Measurements from ENCODE around the gene PSMG1. TPM values are rescaled to one million over a fixed set of nuclear protein-coding genes. Genes with fewer than 3 reads are reported as not detected.

Gene PSMG1
- total RNA-seq, 1 donor from 2014 or later: 61.9 TPM

DNA sequence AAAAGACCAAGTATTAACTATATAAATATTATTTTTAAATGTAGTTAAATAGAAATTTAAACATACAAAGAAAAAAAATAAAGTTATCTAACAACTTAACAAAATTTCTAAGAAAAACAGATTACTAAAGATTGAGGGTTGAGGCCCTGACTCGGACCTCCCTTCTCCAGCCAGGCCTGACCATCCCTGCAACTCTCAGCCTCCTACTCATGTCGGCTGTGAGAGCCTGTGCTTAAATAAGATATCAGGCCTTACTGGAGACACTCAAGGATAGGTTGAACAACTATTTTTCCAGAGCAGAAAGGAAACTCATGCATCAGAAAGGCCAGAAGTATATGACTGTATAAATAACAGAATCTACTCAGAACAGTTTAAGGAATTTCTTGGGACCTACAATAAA lies 33.0 kb upstream of the PSMG1 start:
- Histone ChIP-seq H3K27ac (ENCODE audit: low read depth, low read length) (no peak overlapping the region), H3K4me1 (ENCODE audit: insufficient read depth, low read length) (no peaks in the 10 kb centered on the region), H3K79me2 (ENCODE audit: insufficient read depth, low read length) (no peaks in the 10 kb centered on the region), H3K27me3 (ENCODE audit: insufficient read depth, low read length) (no peaks in the 10 kb centered on the region), H3K4me2 (ENCODE audit: low read length) (no peak overlapping the region), H3K4me3 (ENCODE audit: insufficient read depth, low read depth, low read length) (no peak overlapping the region), H3K36me3 (ENCODE audit: insufficient read depth, low read length) (peaks cover 8% of the 10 kb centered on the region), H3K9me3 (ENCODE audit: insufficient read depth, low read depth, low read length) (no peaks in the 10 kb centered on the region), H3K9ac (ENCODE audit: low read length) (no peak overlapping the region), H4K20me1 (ENCODE audit: insufficient read depth, low read length) (no peaks in the 10 kb centered on the region), H2AFZ (ENCODE audit: low read depth, low read length) (no peak overlapping the region)
- no peak for DNase-seq (ENCODE audit: low read depth)
- no peak for TF ChIP-seq EZH2 (IDR thresholded peaks at IDR 0.05; ENCODE audit: insufficient read depth, low read length)
- TF ChIP-seq, protein P1, sequence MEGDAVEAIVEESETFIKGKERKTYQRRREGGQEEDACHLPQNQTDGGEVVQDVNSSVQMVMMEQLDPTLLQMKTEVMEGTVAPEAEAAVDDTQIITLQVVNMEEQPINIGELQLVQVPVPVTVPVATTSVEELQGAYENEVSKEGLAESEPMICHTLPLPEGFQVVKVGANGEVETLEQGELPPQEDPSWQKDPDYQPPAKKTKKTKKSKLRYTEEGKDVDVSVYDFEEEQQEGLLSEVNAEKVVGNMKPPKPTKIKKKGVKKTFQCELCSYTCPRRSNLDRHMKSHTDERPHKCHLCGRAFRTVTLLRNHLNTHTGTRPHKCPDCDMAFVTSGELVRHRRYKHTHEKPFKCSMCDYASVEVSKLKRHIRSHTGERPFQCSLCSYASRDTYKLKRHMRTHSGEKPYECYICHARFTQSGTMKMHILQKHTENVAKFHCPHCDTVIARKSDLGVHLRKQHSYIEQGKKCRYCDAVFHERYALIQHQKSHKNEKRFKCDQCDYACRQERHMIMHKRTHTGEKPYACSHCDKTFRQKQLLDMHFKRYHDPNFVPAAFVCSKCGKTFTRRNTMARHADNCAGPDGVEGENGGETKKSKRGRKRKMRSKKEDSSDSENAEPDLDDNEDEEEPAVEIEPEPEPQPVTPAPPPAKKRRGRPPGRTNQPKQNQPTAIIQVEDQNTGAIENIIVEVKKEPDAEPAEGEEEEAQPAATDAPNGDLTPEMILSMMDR (IDR thresholded peaks at IDR 0.05; ENCODE audit: insufficient read depth, low read depth, low read length): no peak
- Mint-ChIP-seq H3K36me3 (ENCODE audit: low read depth, unreplicated experiment) (peaks cover 4% of the 10 kb centered on the region), H3K9me3 (ENCODE audit: unreplicated experiment) (no peaks in the 10 kb centered on the region), H3K27ac (ENCODE audit: unreplicated experiment) (no peak overlapping the region), H3K4me1 (ENCODE audit: low read depth, unreplicated experiment) (no peaks in the 10 kb centered on the region), H3K27me3 (ENCODE audit: low read depth, unreplicated experiment) (no peaks in the 10 kb centered on the region), H3K4me3 (ENCODE audit: unreplicated experiment) (no peak overlapping the region)
- FAIRE-seq: no peak

DNA sequence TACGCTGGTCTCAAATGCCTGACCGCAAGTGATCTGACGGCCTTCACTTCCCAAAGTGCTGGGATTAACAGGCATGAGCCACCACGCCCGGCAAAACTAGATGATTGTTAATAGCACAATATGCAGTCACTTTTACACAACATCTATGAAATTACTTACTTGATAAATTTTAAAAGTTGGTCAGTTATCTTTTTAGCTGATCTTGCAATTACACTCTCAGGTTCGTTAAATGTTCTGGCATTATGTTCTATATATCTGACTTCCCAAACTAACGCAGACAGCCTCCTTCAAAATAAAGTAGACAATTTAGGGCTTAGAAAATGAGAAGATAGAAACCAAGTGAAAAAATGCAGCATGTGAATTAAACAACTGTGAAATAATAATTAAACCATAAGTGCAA lies 31.8 kb upstream of the PSMG1 start:
- Mint-ChIP-seq H3K4me1 (ENCODE audit: low read depth, unreplicated experiment) (no peaks in the 10 kb centered on the region), H3K9me3 (ENCODE audit: unreplicated experiment) (no peaks in the 10 kb centered on the region), H3K4me3 (ENCODE audit: unreplicated experiment) (no peak overlapping the region), H3K36me3 (ENCODE audit: low read depth, unreplicated experiment) (peaks cover 4% of the 10 kb centered on the region), H3K27ac (ENCODE audit: unreplicated experiment) (no peak overlapping the region), H3K27me3 (ENCODE audit: low read depth, unreplicated experiment) (no peaks in the 10 kb centered on the region)
- TF ChIP-seq, protein P1 (IDR thresholded peaks at IDR 0.05; ENCODE audit: insufficient read depth, low read depth, low read length): no peak
- no peak for TF ChIP-seq EZH2 (IDR thresholded peaks at IDR 0.05; ENCODE audit: insufficient read depth, low read length)
- H3K36me3 ChIP-seq (ENCODE audit: insufficient read depth, low read length): peaks cover 11% of the 10 kb centered on the region
- no peaks in the 10 kb centered on the region for H3K4me1 ChIP-seq (ENCODE audit: insufficient read depth, low read length)
- H2AFZ ChIP-seq (ENCODE audit: low read depth, low read length): no peak overlapping the region
- no peak for DNase-seq (ENCODE audit: low read depth)
- H3K9ac ChIP-seq (ENCODE audit: low read length): no peak overlapping the region
- no peaks in the 10 kb centered on the region for H4K20me1 ChIP-seq (ENCODE audit: insufficient read depth, low read length)
- H3K27ac ChIP-seq (ENCODE audit: low read depth, low read length): no peak overlapping the region
- no peak for FAIRE-seq
- no peaks in the 10 kb centered on the region for H3K9me3 ChIP-seq (ENCODE audit: insufficient read depth, low read depth, low read length)
- no peak overlapping the region for H3K4me2 ChIP-seq (ENCODE audit: low read length)
- no peaks in the 10 kb centered on the region for H3K27me3 ChIP-seq (ENCODE audit: insufficient read depth, low read length)
- no peak overlapping the region for H3K4me3 ChIP-seq (ENCODE audit: insufficient read depth, low read depth, low read length)
- H3K79me2 ChIP-seq (ENCODE audit: insufficient read depth, low read length): no peaks in the 10 kb centered on the region

DNA sequence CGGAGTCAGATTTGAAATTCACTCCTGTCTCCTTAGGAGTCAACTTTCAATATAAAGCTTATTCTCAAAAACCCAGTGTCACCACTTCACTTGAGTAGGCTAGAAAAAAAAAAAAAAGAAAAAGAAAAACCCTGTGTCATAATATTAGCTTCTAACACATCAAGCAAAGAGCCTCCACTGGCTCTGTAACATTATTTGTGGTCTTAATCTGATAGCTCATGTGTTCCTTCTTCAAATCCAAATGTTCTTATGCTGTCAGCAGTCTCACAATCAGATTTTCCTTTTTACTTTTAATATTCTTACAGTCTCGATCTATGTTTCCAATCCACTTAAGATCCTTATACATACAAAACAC lies 26.1 kb upstream of the PSMG1 start:
- H3K4me3 ChIP-seq (ENCODE audit: insufficient read depth, low read depth, low read length): no peak overlapping the region
- no peaks in the 10 kb centered on the region for H3K27me3 Mint-ChIP-seq (ENCODE audit: low read depth, unreplicated experiment)
- H3K9ac ChIP-seq (ENCODE audit: low read length): no peak overlapping the region
- no peaks in the 10 kb centered on the region for H3K9me3 ChIP-seq (ENCODE audit: insufficient read depth, low read depth, low read length)
- no peaks in the 10 kb centered on the region for H3K9me3 Mint-ChIP-seq (ENCODE audit: unreplicated experiment)
- H2AFZ ChIP-seq (ENCODE audit: low read depth, low read length): no peak overlapping the region
- H3K36me3 Mint-ChIP-seq (ENCODE audit: low read depth, unreplicated experiment): peaks cover 8% of the 10 kb centered on the region
- H3K36me3 ChIP-seq (ENCODE audit: insufficient read depth, low read length): peaks cover 27% of the 10 kb centered on the region
- TF ChIP-seq, protein P1 (IDR thresholded peaks at IDR 0.05; ENCODE audit: insufficient read depth, low read depth, low read length): no peak
- no peak for TF ChIP-seq EZH2 (IDR thresholded peaks at IDR 0.05; ENCODE audit: insufficient read depth, low read length)
- H3K27me3 ChIP-seq (ENCODE audit: insufficient read depth, low read length): no peaks in the 10 kb centered on the region
- no peaks in the 10 kb centered on the region for H3K4me1 ChIP-seq (ENCODE audit: insufficient read depth, low read length)
- no peaks in the 10 kb centered on the region for H4K20me1 ChIP-seq (ENCODE audit: insufficient read depth, low read length)
- no peaks in the 10 kb centered on the region for H3K79me2 ChIP-seq (ENCODE audit: insufficient read depth, low read length)
- H3K27ac ChIP-seq (ENCODE audit: low read depth, low read length): no peak overlapping the region
- no peak for DNase-seq (ENCODE audit: low read depth)
- H3K4me2 ChIP-seq (ENCODE audit: low read length): no peak overlapping the region
- H3K4me1 Mint-ChIP-seq (ENCODE audit: low read depth, unreplicated experiment): no peaks in the 10 kb centered on the region
- FAIRE-seq: no peak
- no peak overlapping the region for H3K4me3 Mint-ChIP-seq (ENCODE audit: unreplicated experiment)
- H3K27ac Mint-ChIP-seq (ENCODE audit: unreplicated experiment): no peak overlapping the region

All from astrocyte (in vitro differentiated cells and primary cell).